Liver (tissue), 9 donors: ENCODE data around the gene CCM2. TPM values are rescaled to one million over a fixed set of nuclear protein-coding genes. Genes with fewer than 3 reads are reported as not detected.

Experiments used
- DNase-seq: peaks from one replicate; pipeline ENCODE4 v3.0.0-alpha.2; 2017; ENCODE audit warnings: low spot score
- H3K27ac ChIP-seq, 2 donors: one replicate each; pipeline ENCODE4 v1.7.0; 2013; ENCODE audit warnings: inconsistent platforms in 2 of 2, low read length in 2 of 2, control low read depth in 1 of 2, low read depth in 1 of 2, mild to moderate bottlenecking in 1 of 2
- H3K27me3 ChIP-seq, 4 donors: one replicate each; pipeline versions ENCODE4 v1.6.1 to v1.7.0; 2013; ENCODE audit warnings: low read length in 3 of 4, inconsistent platforms in 1 of 4, mild to moderate bottlenecking in 1 of 4, moderate library complexity in 1 of 4; ENCODE audit not compliant: control insufficient read depth in 4 of 4, insufficient read depth in 4 of 4
- H3K36me3 ChIP-seq, 4 donors: one replicate each; pipeline versions ENCODE4 v1.6.1 to v1.7.0; 2013; ENCODE audit warnings: low read length in 3 of 4, mild to moderate bottlenecking in 3 of 4, low read depth in 1 of 4, moderate library complexity in 1 of 4; ENCODE audit not compliant: control insufficient read depth in 4 of 4, insufficient read depth in 3 of 4
- H3K4me1 ChIP-seq, 4 donors: one replicate each; pipeline versions ENCODE4 v1.6.1 to v1.7.0; 2013; ENCODE audit warnings: low read length in 3 of 4, mild to moderate bottlenecking in 3 of 4, moderate library complexity in 1 of 4; ENCODE audit not compliant: control insufficient read depth in 4 of 4, insufficient read depth in 4 of 4
- H3K4me3 ChIP-seq, 3 donors: one replicate each; pipeline versions ENCODE4 v1.6.1 to v1.7.0; 2013; ENCODE audit warnings: low read length in 3 of 3, control low read depth in 1 of 3, low read depth in 1 of 3, mild to moderate bottlenecking in 1 of 3
- H3K9ac ChIP-seq, 2 donors: one replicate each; pipeline ENCODE4 v1.7.0; 2013; ENCODE audit warnings: low read length in 2 of 2, mild to moderate bottlenecking in 2 of 2, moderate library complexity in 2 of 2, control low read depth in 1 of 2, low read depth in 1 of 2
- H3K9me3 ChIP-seq, 4 donors: one replicate each; pipeline versions ENCODE4 v1.6.1 to v1.7.0; 2013; ENCODE audit warnings: low read length in 3 of 4; ENCODE audit not compliant: control insufficient read depth in 4 of 4
- ATF3 ChIP-seq: IDR thresholded peaks from 2 replicates; pipeline ENCODE4 v1.6.1; 2016; ENCODE audit warnings: antibody characterized with exemption
- CTCF ChIP-seq: fragments of 150-350 bp; IDR thresholded peaks from 2 replicates; pipeline ENCODE4 v1.5.1; 2017; ENCODE audit warnings: improper control_type of control experiment, low read depth, low read length; ENCODE audit not compliant: missing input control
- EGR1 ChIP-seq, 2 donors: IDR thresholded peaks; 2 replicates each; pipeline ENCODE4 v1.6.1; 2016 to 2018; ENCODE audit warnings: antibody characterized with exemption in 2 of 2, low read depth in 2 of 2
- FOXA2 ChIP-seq: IDR thresholded peaks from 2 replicates; pipeline ENCODE4 v1.6.1; 2016; ENCODE audit warnings: antibody characterized with exemption
- HNF4A ChIP-seq, 2 donors: conservative IDR thresholded peaks; 2 replicates each; pipeline ENCODE4 v1.6.1; 2016; ENCODE audit warnings: antibody characterized with exemption in 2 of 2, mild to moderate bottlenecking in 2 of 2
- HNF4G ChIP-seq: IDR thresholded peaks from 2 replicates; pipeline ENCODE4 v1.6.1; 2016; ENCODE audit warnings: antibody characterized with exemption
- JUND ChIP-seq, 2 donors: IDR thresholded peaks; 2 replicates each; pipeline ENCODE4 v1.6.1; 2016; ENCODE audit warnings: antibody characterized with exemption in 2 of 2
- MAX ChIP-seq: IDR thresholded peaks from 2 replicates; pipeline ENCODE4 v1.6.1; 2016; ENCODE audit warnings: antibody characterized with exemption
- NR2F2 ChIP-seq: IDR thresholded peaks from 2 replicates; pipeline ENCODE4 v1.6.1; 2016; ENCODE audit warnings: antibody characterized with exemption
- REST ChIP-seq: IDR thresholded peaks from 2 replicates; pipeline ENCODE4 v1.6.1; 2016; ENCODE audit warnings: antibody characterized with exemption, mild to moderate bottlenecking
- RXRA ChIP-seq, 2 donors: IDR thresholded peaks; 2 replicates each; pipeline ENCODE4 v1.6.1; 2017 to 2018; ENCODE audit warnings: antibody characterized with exemption in 2 of 2, mild to moderate bottlenecking in 1 of 2
- SP1 ChIP-seq: IDR thresholded peaks from 2 replicates; pipeline ENCODE4 v1.6.1; 2018; ENCODE audit warnings: antibody characterized with exemption, mild to moderate bottlenecking
- TAF1 ChIP-seq: conservative IDR thresholded peaks from 2 replicates; pipeline ENCODE4 v1.6.1; 2016; ENCODE audit warnings: antibody characterized with exemption, mild to moderate bottlenecking
- YY1 ChIP-seq: IDR thresholded peaks from 2 replicates; pipeline ENCODE4 v1.6.1; 2016; ENCODE audit warnings: antibody characterized with exemption, mild to moderate bottlenecking
- ZBTB33 ChIP-seq: IDR thresholded peaks from 2 replicates; pipeline ENCODE4 v1.6.1; 2016; ENCODE audit warnings: antibody characterized with exemption
- WGBS: extraction: QIAGEN DNeasy Blood & Tissue Kit; methylation state at CpG from one replicate; pipeline ENCODE4 v1.1.7; 2013; 5-methylcytosine and 5-hydroxymethylcytosine counted together
- polyA plus RNA-seq, 2 donors: library from polyadenylated mRNA; stranded (reverse) in 1 of 2; unstranded in 1 of 2; fragments of 200-250 nt in 1 of 2; fragments of >200 nt in 1 of 2; fragmentation: Nextera tagmentation in 1 of 2; extraction: Ambion mirVana in 1 of 2; gene quantifications; one replicate each; pipeline versions ENCODE4 v1.2.1 to v1.2.3, GENCODE V29; 2013 to 2015
- total RNA-seq, 2 donors: library from RNA; depleted of rRNA; stranded (reverse); fragments of >200 nt; gene quantifications; one replicate each; pipeline ENCODE4 v1.2.3, GENCODE V29; 2014
- donor health status: healthy.
- donor health status: healthy.
- donor health status: healthy.
- donor health status: healthy.
- donor health status: healthy.

Gene CCM2
- total and polyA plus RNA-seq, 4 donors: 26.3 to 65.0 (median 47.5) TPM

DNA sequence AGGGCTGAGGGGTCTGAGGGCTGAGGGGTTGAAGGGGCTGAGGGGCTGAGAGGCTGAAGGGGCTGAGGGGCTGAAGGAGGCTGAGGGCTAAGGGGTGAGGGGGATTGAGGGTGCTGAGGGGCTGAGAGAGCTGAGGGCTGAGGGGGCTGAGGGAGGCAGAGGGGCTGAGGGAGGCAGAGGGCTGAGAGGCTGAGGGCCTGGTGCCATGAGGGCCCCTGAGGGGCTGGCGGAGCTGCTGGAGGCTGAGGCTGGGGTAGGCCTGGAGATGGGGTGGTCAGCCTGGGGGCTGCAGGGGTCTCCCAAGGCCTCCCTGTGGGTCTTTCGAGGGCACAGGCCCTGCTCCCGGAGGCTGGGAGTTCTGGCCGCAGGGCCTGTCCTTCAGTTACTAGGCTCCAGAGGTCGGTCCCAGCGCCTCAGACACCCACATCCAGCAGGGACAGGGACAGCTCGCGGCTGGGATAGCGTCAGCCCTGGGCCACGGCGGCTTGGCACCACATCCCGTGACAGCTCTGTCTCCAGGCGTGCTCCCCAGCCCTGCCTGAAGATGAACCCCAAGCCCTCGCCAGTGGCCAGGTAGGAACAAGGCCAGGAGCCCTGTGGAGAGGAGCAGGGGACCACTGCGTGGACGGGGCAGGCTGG lies 38.0 kb upstream of the CCM2 start:
- H3K36me3 ChIP-seq: no peaks in the 10 kb centered on the region
- WGBS: 57% methylated on average over 16 of the region's 16 CpGs
- peak overlapping the region in 1 of 3 donors; percentile 40 for H3K4me3 ChIP-seq
- no peaks in the 10 kb centered on the region for H3K9me3 ChIP-seq
- H3K9ac ChIP-seq: no peak overlapping the region
- TF ChIP-seq CTCF (no peak), REST (no peak), YY1 (no peak)
- H3K4me1 ChIP-seq: peaks cover 4 to 11% (median 7%) of the 10 kb centered on the region in 4 donors
- no peak overlapping the region for H3K27ac ChIP-seq
- peaks cover 0 to 1% (median 0%) of the 10 kb centered on the region in 4 donors for H3K27me3 ChIP-seq
- DNase-seq: peak; percentile 33

DNA sequence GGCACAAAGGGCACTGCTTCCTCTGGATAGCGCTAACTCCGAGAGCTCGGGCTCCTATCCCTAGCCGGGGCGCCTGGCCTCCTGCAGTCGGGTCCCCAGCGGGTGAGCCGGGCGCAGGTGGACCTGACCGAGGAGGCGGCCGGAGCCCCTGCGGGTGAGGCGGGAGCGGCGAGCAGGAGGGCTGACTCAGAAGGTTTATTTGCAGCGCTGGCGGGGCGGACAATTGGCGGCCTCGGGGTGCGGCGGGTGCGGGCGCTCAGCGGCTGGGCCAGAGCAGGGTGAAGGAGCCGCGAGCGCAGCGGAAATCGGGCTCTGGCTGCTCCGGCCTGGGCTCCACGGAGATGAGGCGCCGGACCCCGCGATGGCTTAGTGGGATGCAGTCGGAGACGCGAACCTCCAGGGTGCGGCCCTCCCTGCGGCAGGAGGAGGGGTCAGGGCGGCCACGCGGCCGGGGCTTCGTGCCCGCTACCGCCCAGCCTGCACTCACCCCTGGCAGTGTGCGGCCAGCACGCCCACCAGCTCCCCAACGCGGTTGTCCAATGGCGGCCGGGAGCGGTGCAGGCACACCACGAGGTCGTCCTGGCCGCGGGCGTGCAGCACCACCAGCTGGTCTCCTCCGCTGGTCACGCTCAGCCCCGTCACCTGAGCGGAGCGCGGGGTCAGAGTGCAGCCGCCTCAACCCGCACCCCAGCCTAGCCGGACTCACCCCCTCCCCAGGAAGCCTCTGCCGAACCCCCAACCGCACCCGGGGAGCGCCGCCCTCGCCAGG lies 37.3 kb upstream of the CCM2 start:
- no peak overlapping the region for H3K27ac ChIP-seq
- peak overlapping the region in 2 of 3 donors; percentile 28 to 40 for H3K4me3 ChIP-seq
- no peaks in the 10 kb centered on the region for H3K36me3 ChIP-seq
- H3K4me1 ChIP-seq: peaks cover 4 to 11% (median 7%) of the 10 kb centered on the region in 4 donors
- H3K9ac ChIP-seq: no peak overlapping the region
- WGBS: 22% methylated on average over 76 of the region's 76 CpGs
- peak; percentile 33 for DNase-seq
- H3K27me3 ChIP-seq: peaks cover 0 to 1% (median 0%) of the 10 kb centered on the region in 4 donors
- no peaks in the 10 kb centered on the region for H3K9me3 ChIP-seq
- TF ChIP-seq FOXA2 (no peak), HNF4G (no peak), RXRA (IDR thresholded peaks at IDR 0.05) (no peak), ATF3 (no peak), CTCF (no peak), EGR1 (IDR thresholded peaks at IDR 0.05; ENCODE audit: low read depth in 2 of 2) (no peak), MAX (no peak), TAF1 (no peak), JUND (IDR thresholded peaks at IDR 0.05) (no peak), REST (no peak), YY1 (no peak), ZBTB33 (no peak), SP1 (no peak), NR2F2 (no peak), HNF4A (conservative IDR thresholded peaks at IDR 0.05) (no peak)
